HG02623 (cell line): ENCODE data around the gene BAG5.

Source experiments
- ATAC-seq: cut with Tn5 transposase; IDR thresholded peaks from one replicate; pipeline ENCODE4 v1.9.1; 2021; ENCODE audit warnings: moderate library complexity; ENCODE audit not compliant: unreplicated experiment

Gene BAG5

GRCh38 chr14:103547941-103548462, 14.5 kb downstream of the BAG5 start:
- no peak for ATAC-seq

DNA sequence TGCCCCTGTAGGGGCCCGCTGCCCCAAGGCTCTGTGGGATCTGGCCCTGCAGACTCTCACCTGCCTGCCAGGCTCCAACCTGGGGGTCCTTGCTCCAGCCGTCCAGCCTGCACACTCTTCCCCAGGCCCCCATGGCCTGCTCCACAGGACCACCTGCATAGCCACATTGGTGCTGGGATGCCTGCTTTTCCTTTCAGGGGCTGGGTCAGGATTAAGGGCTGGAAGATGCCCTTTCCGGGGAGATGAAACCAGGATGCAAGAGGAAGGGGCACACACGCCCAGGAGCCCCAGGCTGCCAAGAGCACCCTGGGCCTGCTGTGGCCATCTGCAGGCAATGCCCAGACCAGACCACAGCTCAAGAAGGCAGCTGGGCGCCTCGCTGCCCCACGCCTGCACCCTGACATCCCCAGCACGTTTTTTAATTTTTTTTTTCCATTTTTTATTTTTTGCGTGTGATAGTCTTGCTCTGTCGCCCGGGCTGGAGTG, 15.0 kb downstream of the BAG5 start:
- ATAC-seq: no peak

- no peak for ATAC-seq
These were observed 15.6 kb downstream of the BAG5 start for GRCh38 chr14:103546652-103547454.

GRCh38 chr14:103545915-103546651, 16.4 kb downstream of the BAG5 start:
- no peak for ATAC-seq

DNA sequence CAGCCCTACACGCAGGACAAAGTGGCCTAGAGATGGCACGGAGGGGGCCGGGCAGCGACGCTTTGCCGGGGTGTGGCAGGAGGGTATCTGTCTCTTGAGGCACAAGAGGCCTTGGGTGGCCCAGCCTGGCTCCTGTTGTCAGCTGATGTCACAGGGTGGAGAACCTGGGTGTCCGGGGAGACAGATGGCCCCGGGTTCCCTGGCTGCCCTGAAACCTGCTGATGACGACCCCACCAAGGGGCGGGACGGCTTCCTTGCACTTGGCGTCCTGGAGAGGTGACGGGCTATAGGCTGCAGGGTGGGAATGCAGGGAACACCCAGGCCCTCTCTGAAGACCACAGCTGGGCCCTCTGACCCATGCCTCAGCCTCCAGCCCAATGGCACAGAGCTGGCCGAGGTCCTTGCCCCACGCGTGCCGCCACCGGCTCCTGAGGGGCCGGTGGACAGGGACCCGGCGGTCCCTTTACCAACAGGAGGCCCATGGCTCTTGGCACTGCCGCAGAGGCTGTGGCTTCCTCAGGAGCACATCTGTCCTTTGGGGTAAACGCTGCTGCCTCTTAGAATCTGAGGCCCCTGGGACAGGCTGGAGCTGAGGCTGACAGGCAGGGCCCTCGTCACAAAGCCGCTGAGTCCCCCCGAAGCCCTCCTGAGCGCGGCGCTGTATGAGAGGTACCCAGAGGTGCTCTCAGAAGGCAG, 17.1 kb downstream of the BAG5 start:
- ATAC-seq: no peak

DNA sequence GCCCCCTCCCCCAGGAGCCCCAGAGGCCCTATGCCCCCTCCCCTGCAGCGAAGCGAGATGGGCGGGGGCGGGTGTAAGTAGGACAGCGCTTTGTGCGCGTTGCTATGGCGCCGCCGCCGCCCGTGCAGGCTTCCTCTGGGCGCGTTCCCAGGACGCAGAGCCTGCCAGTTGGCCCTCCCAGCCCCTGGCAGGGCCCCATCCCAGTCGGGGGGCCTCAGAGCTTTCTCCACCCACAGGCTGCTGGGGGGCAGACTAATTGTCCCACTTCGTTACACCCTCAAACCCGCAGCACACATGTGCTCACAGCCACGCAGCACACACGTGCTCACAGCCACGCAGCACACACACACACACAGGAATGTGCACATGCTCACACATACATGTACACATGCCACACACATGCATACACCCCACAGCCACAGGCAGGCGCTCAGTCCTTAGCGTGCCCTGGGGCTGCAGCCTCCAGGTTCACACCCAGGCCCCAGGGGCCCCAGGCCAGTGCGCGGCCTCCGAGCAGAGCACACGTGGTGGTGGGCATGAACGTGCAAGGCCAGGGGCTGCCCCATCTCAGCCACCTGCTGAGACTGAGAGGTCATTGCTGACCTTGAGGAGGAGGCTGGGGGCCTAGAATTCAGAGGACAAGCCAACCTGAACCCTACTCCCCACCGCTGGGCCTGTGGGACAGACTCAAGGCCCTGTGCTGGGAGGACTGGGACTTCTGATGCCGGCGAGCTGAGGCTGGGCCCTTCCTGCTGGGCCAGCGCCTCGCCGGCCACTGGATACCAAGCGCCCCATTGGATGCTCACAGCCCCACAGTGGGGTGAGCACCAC, 17.9 kb downstream of the BAG5 start:
- no peak for ATAC-seq

DNA sequence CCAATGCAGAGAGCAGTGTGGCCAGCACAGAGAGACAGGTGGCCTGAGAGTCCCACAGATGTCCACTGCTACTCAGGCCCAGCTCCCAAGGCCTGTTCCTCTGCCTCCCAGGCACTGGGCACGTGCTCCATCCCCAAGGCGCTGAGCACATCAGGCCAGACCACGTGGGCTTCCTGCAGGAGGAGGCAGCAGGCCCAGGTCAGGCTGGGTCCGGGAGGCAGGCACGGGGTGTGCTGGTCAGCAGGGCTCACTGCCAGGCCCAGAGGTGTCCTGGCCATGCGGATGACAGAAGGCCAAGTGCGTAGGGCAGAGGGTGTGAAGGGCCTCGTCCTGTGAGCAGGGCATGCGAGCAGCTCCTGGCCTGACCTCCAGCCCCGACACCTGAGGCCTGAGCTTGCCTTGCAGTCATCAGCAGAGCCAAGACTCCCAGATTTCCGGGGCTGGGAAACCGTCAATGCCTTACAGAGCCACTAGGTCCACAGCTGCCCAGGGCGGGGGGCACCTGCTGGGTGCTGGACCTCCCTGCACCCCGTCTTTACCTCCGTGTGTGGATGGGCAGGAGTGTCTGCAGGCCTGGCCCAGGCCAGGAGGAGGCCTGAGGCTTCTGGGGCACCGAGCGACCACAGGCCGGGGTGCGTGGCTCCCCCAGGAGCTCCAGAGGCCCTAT, 18.6 kb downstream of the BAG5 start:
- ATAC-seq: no peak

GRCh38 chr14:103543140-103543539, 19.3 kb downstream of the BAG5 start:
- no peak for ATAC-seq

- no peak for ATAC-seq
These were observed 19.8 kb downstream of the BAG5 start for GRCh38 chr14:103542605-103543088.

- no peak for ATAC-seq
These were observed 20.5 kb downstream of the BAG5 start for GRCh38 chr14:103541709-103542604.

GRCh38 chr14:103540821-103541708, 21.4 kb downstream of the BAG5 start:
- no peak for ATAC-seq

- no peak for ATAC-seq
These were observed 23.2 kb downstream of the BAG5 start for GRCh38 chr14:103539056-103539825.

DNA sequence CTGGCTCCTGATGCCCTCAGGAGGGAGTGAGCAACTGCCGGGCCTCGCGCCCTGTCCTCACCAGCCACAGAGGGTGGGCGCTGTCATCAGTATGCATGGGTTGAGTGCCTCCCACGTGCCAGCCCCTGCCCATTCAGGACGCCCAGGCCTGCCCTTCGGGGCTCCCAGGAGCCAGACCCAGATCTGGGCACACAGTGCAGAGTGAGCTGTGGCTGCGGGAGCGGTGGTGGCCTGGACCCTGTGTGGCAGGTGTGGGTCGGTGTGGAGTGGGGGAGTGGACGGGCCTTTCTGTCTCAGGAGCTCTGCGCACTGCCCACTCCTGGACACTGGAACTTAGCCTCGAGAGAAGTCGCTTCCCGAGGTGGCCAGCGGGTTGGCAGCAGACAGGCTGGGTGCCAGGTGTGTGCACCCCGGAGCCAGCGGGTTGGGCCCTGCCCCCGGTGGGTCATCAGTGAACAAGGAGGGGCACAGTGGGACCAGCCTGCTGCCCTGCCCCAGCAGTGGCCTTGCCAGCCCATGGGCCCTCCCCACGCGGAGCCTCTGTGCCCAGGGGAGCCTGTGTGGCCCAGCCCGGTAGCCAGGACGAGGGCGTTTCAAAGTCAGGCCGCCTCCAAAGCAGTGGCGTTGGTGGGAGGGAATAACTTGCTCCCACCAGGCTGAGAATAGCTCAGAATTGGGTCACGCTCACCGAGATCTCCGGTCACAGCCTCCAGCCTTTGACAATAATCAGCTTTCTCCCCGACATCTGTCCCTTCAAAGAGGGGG, 24.0 kb downstream of the BAG5 start:
- ATAC-seq: no peak

GRCh38 chr14:103537175-103537990, 25.1 kb downstream of the BAG5 start:
- no peak for ATAC-seq

- ATAC-seq: no peak
These were observed 25.8 kb downstream of the BAG5 start for GRCh38 chr14:103536693-103537092.
